HCT116 (cell line): ENCODE data around the gene DIO3. TPM values are rescaled to one million over a fixed set of nuclear protein-coding genes. Genes with fewer than 3 reads are reported as not detected.
A peak's percentile ranks its signal among the peaks of the same experiment; 100 is the strongest.

Source experiments
- ATAC-seq: fragments of 200-7000 bp; cut with Tn5 transposase; 2 replicates; pipeline ENCODE4 v1.9.1; 2020; ENCODE audit warnings: mild to moderate bottlenecking, moderate library complexity
- BruUV-seq: library from RNA; stranded (reverse); fragments of 400-500 nt; replicated peaks from 2 replicates; lab custom pipeline; 2021; lab: Mats Ljungman, UMichigan
- CTCF ChIA-PET: fragments of 300-600 bp; sonication (Branson Sonifier 250); formaldehyde crosslinking; loops from one replicate; lab custom pipeline; 2021; ENCODE audit warnings: antibody characterized with exemption; lab: Charles Lee
- POLR2A ChIA-PET: fragments of 300-600, 350-600 bp; sonication (Branson Sonifier 250); formaldehyde crosslinking; loops from one replicate; lab custom pipeline; 2021; ENCODE audit warnings: antibody characterized with exemption; lab: Charles Lee
- RAD21 ChIA-PET, 2 experiments: fragments of 300-600 bp; sonication (Branson Sonifier 250); formaldehyde crosslinking; loops; one replicate each; lab custom pipeline; 2023; ENCODE audit warnings: low total read pairs in 2 of 2; ENCODE audit not compliant: uncharacterized antibody in 2 of 2, unreplicated experiment in 2 of 2, low non-redundant PET in 1 of 2; lab: Charles Lee
- DNase-seq: peaks from one replicate; pipeline ENCODE4 v3.0.0-alpha.2; 2010; ENCODE audit warnings: low read depth, low spot score
- H2AFZ ChIP-seq: fragments of 200-600 bp; shearing (Covaris generic), sonication (generic); 2 replicates; pipeline ENCODE4 v1.6.1; 2017; ENCODE audit warnings: low read depth, mixed run types, mixed read lengths, antibody characterized with exemption, low read length; ENCODE audit not compliant: poor library complexity, severe bottlenecking
- H3K27ac ChIP-seq: 2 replicates; pipeline ENCODE4 v1.5.1; 2012; ENCODE audit warnings: low read depth, low read length
- H3K27me3 ChIP-seq: fragments of 200-600 bp; sonication (generic); 2 replicates; pipeline ENCODE4 v1.6.1; 2016; ENCODE audit warnings: mixed run types, low read length, mixed read lengths; ENCODE audit not compliant: insufficient read depth
- H3K36me3 ChIP-seq, 2 experiments: fragments of 200-500 bp in 1 of 2; fragments of 200-600 bp in 1 of 2; sonication (Bioruptor generic) in 1 of 2; sonication (generic) in 1 of 2; 2 replicates each; pipeline versions ENCODE4 v1.5.1 to v1.6.1; 2014 to 2016; ENCODE audit warnings: low read length in 2 of 2, inconsistent platforms in 1 of 2, mixed read lengths in 1 of 2, mixed run types in 1 of 2; ENCODE audit not compliant: insufficient read depth in 2 of 2, control insufficient read depth in 1 of 2
- H3K4me1 ChIP-seq, 2 experiments: fragments of 200-600 bp in 1 of 2; sonication (generic) in 1 of 2; 2 replicates each; pipeline versions ENCODE4 v1.5.1 to v1.6.1; 2012 to 2017; ENCODE audit warnings: low read length in 2 of 2, inconsistent platforms in 1 of 2, mild to moderate bottlenecking in 1 of 2, mixed read lengths in 1 of 2, mixed run types in 1 of 2, moderate library complexity in 1 of 2; ENCODE audit not compliant: insufficient read depth in 2 of 2, control insufficient read depth in 1 of 2
- H3K4me2 ChIP-seq: fragments of 200-600 bp; sonication (generic); 2 replicates; pipeline ENCODE4 v1.6.1; 2017; ENCODE audit warnings: mixed run types, low read length, mixed read lengths
- H3K4me3 ChIP-seq, 2 experiments: fragments of 200-600 bp in 1 of 2; sonication (generic) in 1 of 2; replicated peaks in 1 of 2; 2 replicates each; pipeline ENCODE4 v1.5.1; 2011 to 2016; ENCODE audit warnings: low read length in 2 of 2, control low read depth in 1 of 2, low read depth in 1 of 2, mild to moderate bottlenecking in 1 of 2, mixed read lengths in 1 of 2, mixed run types in 1 of 2
- H3K79me2 ChIP-seq: fragments of 200-600 bp; sonication (generic); 2 replicates; pipeline ENCODE4 v1.6.1; 2017; ENCODE audit warnings: mild to moderate bottlenecking, mixed run types, low read length, moderate library complexity, mixed read lengths; ENCODE audit not compliant: insufficient read depth
- H3K9ac ChIP-seq: fragments of 200-600 bp; sonication (generic); 2 replicates; pipeline ENCODE4 v1.6.1; 2016; ENCODE audit warnings: low read length, mixed read lengths
- H3K9me2 ChIP-seq: fragments of 200-600 bp; sonication (generic), shearing (Covaris generic); 2 replicates; pipeline ENCODE4 v1.6.1; 2017; ENCODE audit warnings: mixed run types, mild to moderate bottlenecking, moderate library complexity; ENCODE audit not compliant: insufficient read depth
- H3K9me3 ChIP-seq, 2 experiments: fragments of 200-500 bp in 1 of 2; fragments of 200-600 bp in 1 of 2; sonication (Bioruptor generic) in 1 of 2; sonication (generic) in 1 of 2; 2 replicates each; pipeline ENCODE4 v1.6.1; 2014 to 2017; ENCODE audit warnings: low read length in 2 of 2, mixed read lengths in 2 of 2, inconsistent platforms in 1 of 2, low read depth in 1 of 2, mild to moderate bottlenecking in 1 of 2, mixed run types in 1 of 2, moderate library complexity in 1 of 2; ENCODE audit not compliant: control insufficient read depth in 1 of 2, insufficient read depth in 1 of 2
- H4K20me1 ChIP-seq: fragments of 200-600 bp; sonication (generic), shearing (Covaris generic); 2 replicates; pipeline ENCODE4 v1.6.1; 2017; ENCODE audit warnings: mixed run types, mild to moderate bottlenecking, moderate library complexity; ENCODE audit not compliant: insufficient read depth
- CTCF ChIP-seq, 3 experiments: fragments of 200-600 bp in 1 of 3; sonication (generic) in 1 of 3; IDR thresholded peaks in 2 of 3; conservative IDR thresholded peaks in 1 of 3; 2 replicates each; pipeline ENCODE4 v1.5.1; 2012 to 2017; ENCODE audit warnings: low read depth in 2 of 3, low read length in 2 of 3, antibody characterized with exemption in 1 of 3, borderline replicate concordance in 1 of 3, control low read depth in 1 of 3, mild to moderate bottlenecking in 1 of 3, mixed read lengths in 1 of 3, mixed run types in 1 of 3, moderate library complexity in 1 of 3; ENCODE audit not compliant: insufficient read depth in 1 of 3
- EGR1 ChIP-seq: IDR thresholded peaks from 2 replicates; pipeline ENCODE4 v1.6.1; 2012; ENCODE audit warnings: low read depth
- RAD21 ChIP-seq: IDR thresholded peaks from 2 replicates; pipeline ENCODE4 v1.6.1; 2012; ENCODE audit warnings: low read depth, mild to moderate bottlenecking
- REST ChIP-seq: IDR thresholded peaks from 2 replicates; pipeline ENCODE4 v1.6.1; 2012; ENCODE audit warnings: low read depth
- SP1 ChIP-seq: IDR thresholded peaks from 2 replicates; pipeline ENCODE4 v1.6.1; 2012; ENCODE audit warnings: low read depth
- intact Hi-C: fragments of 100-400 bp; cut with micrococcal nuclease; formaldehyde crosslinking; loops from 2 replicates; pipeline ENCODE4 v1.10.0; 2022
- total RNA-seq: library from RNA; stranded (reverse); gene quantifications from one replicate; pipeline ENCODE4 v1.2.1, GENCODE V29; 2021; ENCODE audit not compliant: unreplicated experiment

The DIO3 gene
- total RNA-seq, 1 experiment from 2014 or later: 0.34 TPM

- BruUV-seq: no TSS peak
- Histone ChIP-seq H3K27me3 (no peaks in the 10 kb centered on the region), H4K20me1 (no peaks in the 10 kb centered on the region)
- peak in 1 of 3 experiments; percentile 31; a peak in 2 of 6 replicates for TF ChIP-seq CTCF (IDR thresholded peaks at IDR 0.05 in 2 of 3, conservative IDR thresholded peaks at IDR 0.05 in 1 of 3; ENCODE audit: borderline replicate concordance in 1 of 3, insufficient read depth in 1 of 3, low read depth in 2 of 3, low read length in 2 of 3)
- peak; percentile 60 for TF ChIP-seq RAD21
- no peak for TF ChIP-seq SP1
- TF ChIP-seq REST: no peak
- TF ChIP-seq EGR1: no peak
- TF ChIP-seq, all 23 proteins: peak for 2
- no peaks in the 10 kb centered on the region for H3K9me3 ChIP-seq
- ChIA-PET POLR2A (no interaction called here), CTCF (no interaction called here), RAD21 (no interaction called here)
- H3K79me2 ChIP-seq: no peaks in the 10 kb centered on the region
- no peaks in the 10 kb centered on the region for H3K36me3 ChIP-seq
- peaks cover 3 to 8% of the 10 kb centered on the region in 2 experiments for H3K4me1 ChIP-seq
- H2AFZ ChIP-seq: no peak overlapping the region
- no peaks in the 10 kb centered on the region for H3K9me2 ChIP-seq
- intact Hi-C loops: no loop called here
- no peak overlapping the region for H3K9ac ChIP-seq
- ATAC-seq (no peak), DNase-seq (no peak)
- H3K4me3 ChIP-seq: no peak overlapping the region
- no peak overlapping the region for H3K27ac ChIP-seq
- no peak overlapping the region for H3K4me2 ChIP-seq
Measured at GRCh38 chr14:101557811-101558738, 3.2 kb upstream of the DIO3 start.
